Measurements from ENCODE around the gene RRBP1.

Gene RRBP1

GRCh38 chr20:17614176-17614811 is 67.7 kb downstream of the RRBP1 start:
- DNase-seq (ENCODE audit: low spot score in 2 of 2): peak in 1 of 2 experiments; percentile 37
- Histone ChIP-seq H3K27me3 (ENCODE audit: low read depth) (no peaks in the 10 kb centered on the region), H3K4me3 (no peak overlapping the region), H3K36me3 (replicated peaks) (peaks cover 43% of the 10 kb centered on the region), H3K9me3 (no peaks in the 10 kb centered on the region), H3K4me1 (no peaks in the 10 kb centered on the region)
- in situ Hi-C loops (cut with MboI; ENCODE audit: low sequenced_read_pairs): loop anchor here (5.0 kb wide), 1 partner anchor 72 kb away; no protein-coding TSS in a partner anchor

- DNase-seq (ENCODE audit: low spot score in 2 of 2): peak in 1 of 2 experiments; percentile 7
- in situ Hi-C loops (cut with MboI; ENCODE audit: low sequenced_read_pairs): loop anchor here (5.0 kb wide), 1 partner anchor 71 kb away; no protein-coding TSS in a partner anchor
- H3K36me3 ChIP-seq (replicated peaks): peaks cover 39% of the 10 kb centered on the region
- H3K9me3 ChIP-seq: no peaks in the 10 kb centered on the region
- no peak overlapping the region for H3K4me3 ChIP-seq
- H3K27me3 ChIP-seq (ENCODE audit: low read depth): no peaks in the 10 kb centered on the region
- H3K4me1 ChIP-seq: no peaks in the 10 kb centered on the region
Measured at GRCh38 chr20:17613328-17614175, 68.5 kb downstream of the RRBP1 start.

- in situ Hi-C loops (cut with MboI; ENCODE audit: low sequenced_read_pairs): loop anchor here (5.0 kb wide), 1 partner anchor 71 kb away; no protein-coding TSS in a partner anchor
- peaks cover 33% of the 10 kb centered on the region for H3K36me3 ChIP-seq (replicated peaks)
- no peaks in the 10 kb centered on the region for H3K9me3 ChIP-seq
Measured at GRCh38 chr20:17612992-17613327, 69.1 kb downstream of the RRBP1 start.

GRCh38 chr20:17612287-17612991 is 69.6 kb downstream of the RRBP1 start:
- no peak for DNase-seq (ENCODE audit: low spot score in 2 of 2)
- H3K36me3 ChIP-seq (replicated peaks): peaks cover 29% of the 10 kb centered on the region
- in situ Hi-C loops (cut with MboI; ENCODE audit: low sequenced_read_pairs): loop anchor here (5.0 kb wide), 1 partner anchor 70 kb away; no protein-coding TSS in a partner anchor
- H3K4me1 ChIP-seq: no peaks in the 10 kb centered on the region; the same call in 1 of the 2 replicates
- no peaks in the 10 kb centered on the region for H3K27me3 ChIP-seq (ENCODE audit: low read depth)
- no peak overlapping the region for H3K4me3 ChIP-seq
- H3K9me3 ChIP-seq: no peaks in the 10 kb centered on the region

More at GRCh38 chr20:17612992-17613327, 69.1 kb downstream of the RRBP1 start:
- DNase-seq (ENCODE audit: low spot score in 2 of 2): no peak
- no peaks in the 10 kb centered on the region for H3K27me3 ChIP-seq (ENCODE audit: low read depth)
- no peaks in the 10 kb centered on the region for H3K4me1 ChIP-seq
- H3K4me3 ChIP-seq: no peak overlapping the region

- Histone ChIP-seq H3K36me3 (replicated peaks) (peaks cover 22% of the 10 kb centered on the region), H3K27me3 (ENCODE audit: low read depth) (no peaks in the 10 kb centered on the region), H3K9me3 (no peaks in the 10 kb centered on the region), H3K4me3 (no peak overlapping the region), H3K4me1 (no peaks in the 10 kb centered on the region; the same call in 1 of the 2 replicates)
- in situ Hi-C loops (cut with MboI; ENCODE audit: low sequenced_read_pairs): loop anchor here (5.0 kb wide), 1 partner anchor 69 kb away; no protein-coding TSS in a partner anchor
- peak in 1 of 2 experiments; percentile 52 for DNase-seq (ENCODE audit: low spot score in 2 of 2)
Measured at GRCh38 chr20:17611540-17612286, 70.3 kb downstream of the RRBP1 start.

GRCh38 chr20:17611290-17611539 is 70.8 kb downstream of the RRBP1 start:
- H3K4me1 ChIP-seq: no peaks in the 10 kb centered on the region; the same call in 1 of the 2 replicates
- peaks cover 17% of the 10 kb centered on the region for H3K36me3 ChIP-seq (replicated peaks)
- no peak for DNase-seq (ENCODE audit: low spot score in 2 of 2)
- no peaks in the 10 kb centered on the region for H3K27me3 ChIP-seq (ENCODE audit: low read depth)
- no peaks in the 10 kb centered on the region for H3K9me3 ChIP-seq
- in situ Hi-C loops (cut with MboI; ENCODE audit: low sequenced_read_pairs): loop anchor here (5.0 kb wide), 1 partner anchor 69 kb away; no protein-coding TSS in a partner anchor
- no peak overlapping the region for H3K4me3 ChIP-seq

- in situ Hi-C loops (cut with MboI; ENCODE audit: low sequenced_read_pairs): loop anchor here (5.0 kb wide), 1 partner anchor 68 kb away; no protein-coding TSS in a partner anchor
- H3K9me3 ChIP-seq: no peaks in the 10 kb centered on the region
- H3K4me1 ChIP-seq: no peaks in the 10 kb centered on the region; the same call in 1 of the 2 replicates
- no peaks in the 10 kb centered on the region for H3K27me3 ChIP-seq (ENCODE audit: low read depth)
- H3K36me3 ChIP-seq (replicated peaks): peaks cover 15% of the 10 kb centered on the region
- H3K4me3 ChIP-seq: no peak overlapping the region
- DNase-seq (ENCODE audit: low spot score in 2 of 2): no peak
Measured at GRCh38 chr20:17610566-17611289, 71.3 kb downstream of the RRBP1 start.

GRCh38 chr20:17609811-17610377 is 72.1 kb downstream of the RRBP1 start:
- no peaks in the 10 kb centered on the region for H3K9me3 ChIP-seq
- in situ Hi-C loops (cut with MboI; ENCODE audit: low sequenced_read_pairs): loop anchor here (5.0 kb wide), 1 partner anchor 68 kb away; no protein-coding TSS in a partner anchor
- H3K36me3 ChIP-seq (replicated peaks): peaks cover 10% of the 10 kb centered on the region
- no peak overlapping the region for H3K4me3 ChIP-seq
- H3K4me1 ChIP-seq: no peaks in the 10 kb centered on the region; the same call in 1 of the 2 replicates
- no peak for DNase-seq (ENCODE audit: low spot score in 2 of 2)
- H3K27me3 ChIP-seq (ENCODE audit: low read depth): no peaks in the 10 kb centered on the region

- Histone ChIP-seq H3K4me1 (no peaks in the 10 kb centered on the region; the same call in 1 of the 2 replicates), H3K27me3 (ENCODE audit: low read depth) (no peaks in the 10 kb centered on the region), H3K4me3 (no peak overlapping the region), H3K9me3 (no peaks in the 10 kb centered on the region), H3K36me3 (replicated peaks) (peaks cover 7% of the 10 kb centered on the region)
- in situ Hi-C loops (cut with MboI; ENCODE audit: low sequenced_read_pairs): no loop called here
- DNase-seq (ENCODE audit: low spot score in 2 of 2): no peak
Measured at GRCh38 chr20:17608701-17609497, 73.1 kb downstream of the RRBP1 start.

GRCh38 chr20:17606001-17606400 is 76.0 kb downstream of the RRBP1 start:
- DNase-seq (ENCODE audit: low spot score in 2 of 2): no peak
- Histone ChIP-seq H3K9me3 (no peaks in the 10 kb centered on the region), H3K4me1 (peaks cover 18% of the 10 kb centered on the region), H3K27me3 (ENCODE audit: low read depth) (no peaks in the 10 kb centered on the region), H3K36me3 (replicated peaks) (peaks cover 7% of the 10 kb centered on the region), H3K4me3 (no peak overlapping the region)
- in situ Hi-C loops (cut with MboI; ENCODE audit: low sequenced_read_pairs): no loop called here

- no peaks in the 10 kb centered on the region for H3K27me3 ChIP-seq (ENCODE audit: low read depth)
- in situ Hi-C loops (cut with MboI; ENCODE audit: low sequenced_read_pairs): no loop called here
- H3K36me3 ChIP-seq (replicated peaks): peaks cover 7% of the 10 kb centered on the region
- H3K9me3 ChIP-seq: no peaks in the 10 kb centered on the region
- DNase-seq (ENCODE audit: low spot score in 2 of 2): no peak
- no peak overlapping the region for H3K4me3 ChIP-seq
- H3K4me1 ChIP-seq: peaks cover 22% of the 10 kb centered on the region
Measured at GRCh38 chr20:17605131-17605660, 76.8 kb downstream of the RRBP1 start.
